H9 (cell line): Measurements from ENCODE around the gene GRB7. TPM values are rescaled to one million over a fixed set of nuclear protein-coding genes. Genes with fewer than 3 reads are reported as not detected.

Experiments
- DNase-seq: peaks from one replicate; pipeline ENCODE4 v3.0.0-alpha.2; 2017
- H2AFZ ChIP-seq: one replicate; pipeline ENCODE4 v1.6.1; 2013; ENCODE audit warnings: mild to moderate bottlenecking, low read length, control low read depth, moderate library complexity
- H2AK5ac ChIP-seq: 2 replicates; pipeline ENCODE4 v1.6.1; 2013; ENCODE audit warnings: low read length, control low read depth, mixed read lengths; ENCODE audit not compliant: insufficient read length
- H2BK120ac ChIP-seq: one replicate; pipeline ENCODE4 v1.6.1; 2013; ENCODE audit warnings: low read depth, mild to moderate bottlenecking, low read length, control low read depth, inconsistent platforms; ENCODE audit not compliant: poor library complexity, severe bottlenecking
- H2BK12ac ChIP-seq: 2 replicates; pipeline ENCODE4 v1.6.1; 2013; ENCODE audit warnings: low read length, control low read depth, mixed read lengths, low read depth; ENCODE audit not compliant: insufficient read length
- H2BK15ac ChIP-seq: 2 replicates; pipeline ENCODE4 v1.6.1; 2013; ENCODE audit warnings: low read depth, low read length, control low read depth
- H2BK20ac ChIP-seq: one replicate; pipeline ENCODE4 v1.6.1; 2013; ENCODE audit warnings: low read depth, mild to moderate bottlenecking, low read length, control low read depth, inconsistent platforms; ENCODE audit not compliant: poor library complexity, severe bottlenecking
- H2BK5ac ChIP-seq: 2 replicates; pipeline ENCODE4 v1.6.1; 2013; ENCODE audit warnings: low read length, control low read depth, mixed read lengths; ENCODE audit not compliant: insufficient read length
- H3K14ac ChIP-seq: 2 replicates; pipeline ENCODE4 v1.6.1; 2013; ENCODE audit warnings: low read length, control low read depth; ENCODE audit not compliant: insufficient read depth
- H3K18ac ChIP-seq: 2 replicates; pipeline ENCODE4 v1.6.1; 2013; ENCODE audit warnings: low read depth, mild to moderate bottlenecking, mixed read lengths, low read length, control low read depth; ENCODE audit not compliant: insufficient read length
- H3K23ac ChIP-seq: 2 replicates; pipeline ENCODE4 v1.6.1; 2013; ENCODE audit warnings: low read length, control low read depth, mixed read lengths, low read depth; ENCODE audit not compliant: insufficient read length
- H3K23me2 ChIP-seq: 2 replicates; pipeline ENCODE4 v1.6.1; 2013; ENCODE audit warnings: low read depth, mild to moderate bottlenecking, mixed read lengths, low read length, control low read depth; ENCODE audit not compliant: insufficient read length, poor library complexity, severe bottlenecking
- H3K27ac ChIP-seq: 2 replicates; pipeline ENCODE4 v1.5.1; 2013; ENCODE audit warnings: low read length, control low read depth, mixed read lengths, low read depth; ENCODE audit not compliant: insufficient read length
- H3K27me3 ChIP-seq: 2 replicates; pipeline ENCODE4 v1.6.1; 2013; ENCODE audit warnings: low read length, control low read depth, inconsistent platforms; ENCODE audit not compliant: insufficient read depth
- H3K4ac ChIP-seq: 2 replicates; pipeline ENCODE4 v1.6.1; 2013; ENCODE audit warnings: low read depth, mild to moderate bottlenecking, control low read depth, inconsistent platforms, low read length, moderate library complexity
- H3K4me1 ChIP-seq: 2 replicates; pipeline ENCODE4 v1.6.1; 2013; ENCODE audit warnings: low read length, control low read depth, inconsistent platforms; ENCODE audit not compliant: insufficient read depth
- H3K4me2 ChIP-seq: 2 replicates; pipeline ENCODE4 v1.6.1; 2013; ENCODE audit warnings: low read length, control low read depth, mixed read lengths; ENCODE audit not compliant: insufficient read length, insufficient read depth
- H3K56ac ChIP-seq: 2 replicates; pipeline ENCODE4 v1.6.1; 2013; ENCODE audit warnings: low read depth, mild to moderate bottlenecking, mixed read lengths, low read length, control low read depth; ENCODE audit not compliant: insufficient read length
- H3K79me1 ChIP-seq: 2 replicates; pipeline ENCODE4 v1.6.1; 2013; ENCODE audit warnings: low read depth, mild to moderate bottlenecking, moderate library complexity, low read length, control low read depth, inconsistent platforms; ENCODE audit not compliant: insufficient read depth, poor library complexity, severe bottlenecking
- H3K79me2 ChIP-seq: 2 replicates; pipeline ENCODE4 v1.6.1; 2013; ENCODE audit warnings: low read length, control low read depth, inconsistent platforms; ENCODE audit not compliant: insufficient read depth
- H3K9ac ChIP-seq: 2 replicates; pipeline ENCODE4 v1.6.1; 2013; ENCODE audit warnings: low read length, control low read depth, mixed read lengths; ENCODE audit not compliant: insufficient read length; ENCODE audit errors: extremely low read depth
- H3K9me3 ChIP-seq: one replicate; pipeline ENCODE4 v1.6.1; 2013; ENCODE audit warnings: low read depth, low read length, inconsistent platforms; ENCODE audit not compliant: control insufficient read depth
- H3T11ph ChIP-seq: one replicate; pipeline ENCODE4 v1.6.1; 2013; ENCODE audit warnings: mild to moderate bottlenecking, low read length, control low read depth, inconsistent platforms
- H4K20me1 ChIP-seq: one replicate; pipeline ENCODE4 v1.6.1; 2013; ENCODE audit not compliant: control insufficient read depth, insufficient read length, insufficient read depth
- H4K5ac ChIP-seq: 2 replicates; pipeline ENCODE4 v1.6.1; 2013; ENCODE audit warnings: low read depth, mild to moderate bottlenecking, mixed read lengths, low read length, control low read depth; ENCODE audit not compliant: insufficient read length
- H4K8ac ChIP-seq: replicated peaks from 2 replicates; pipeline ENCODE4 v1.6.1; 2013; ENCODE audit warnings: low read length, control low read depth, mixed read lengths, low read depth; ENCODE audit not compliant: insufficient read length
- H4K91ac ChIP-seq: 2 replicates; pipeline ENCODE4 v1.6.1; 2013; ENCODE audit warnings: low read depth, mild to moderate bottlenecking, moderate library complexity, mixed read lengths, low read length, control low read depth; ENCODE audit not compliant: insufficient read length
- H3K27ac Mint-ChIP-seq, 3 experiments: 2 replicates in 2 of 3; 3 replicates in 1 of 3; pipeline ENCODE4 v1.8.0; 2020 to 2021; ENCODE audit warnings: mixed read lengths in 3 of 3, mild to moderate bottlenecking in 1 of 3, moderate library complexity in 1 of 3
- H3K27me3 Mint-ChIP-seq: 2 replicates; pipeline ENCODE4 v1.8.0; 2021; ENCODE audit warnings: low read depth, mild to moderate bottlenecking, moderate library complexity, mixed read lengths
- H3K36me3 Mint-ChIP-seq, 3 experiments: 2 replicates in 2 of 3; 3 replicates in 1 of 3; pipeline ENCODE4 v1.8.0; 2020 to 2021; ENCODE audit warnings: low read depth in 3 of 3, mixed read lengths in 3 of 3; ENCODE audit not compliant: insufficient read depth in 1 of 3
- H3K4me1 Mint-ChIP-seq, 2 experiments: 2 replicates each; pipeline ENCODE4 v1.8.0; 2020; ENCODE audit warnings: mixed read lengths in 2 of 2
- H3K4me3 Mint-ChIP-seq, 2 experiments: 2 replicates in 1 of 2; 3 replicates in 1 of 2; pipeline ENCODE4 v1.8.0; 2020 to 2021; ENCODE audit warnings: mild to moderate bottlenecking in 2 of 2, mixed read lengths in 2 of 2, moderate library complexity in 1 of 2
- H3K9me3 Mint-ChIP-seq, 2 experiments: 2 replicates in 1 of 2; 3 replicates in 1 of 2; pipeline ENCODE4 v1.8.0; 2020; ENCODE audit warnings: mild to moderate bottlenecking in 2 of 2, mixed read lengths in 2 of 2, moderate library complexity in 1 of 2
- WGBS: extraction: QIAGEN DNeasy Blood & Tissue Kit; methylation state at CpG from one replicate; pipeline ENCODE4 v1.1.7; 2013; ENCODE audit warnings: missing lambda C conversion rate, low lambda C conversion rate, mixed read lengths; ENCODE audit not compliant: insufficient read length; ENCODE audit errors: extremely low coverage; 5-methylcytosine and 5-hydroxymethylcytosine counted together
- total RNA-seq: library from RNA; stranded (reverse); gene quantifications from 2 replicates; pipeline ENCODE4 v1.2.1, GENCODE V29; 2021
- TF ChIP-seq, protein P1 (sequence below): fragments of 200-600 bp; sonication (generic); conservative IDR thresholded peaks from 3 replicates; pipeline ENCODE4 v1.8.0; 2021; ENCODE audit warnings: antibody characterized with exemption, mild to moderate bottlenecking

The GRB7 gene
- total RNA-seq, 1 experiment from 2014 or later, result 55.0 TPM

DNA sequence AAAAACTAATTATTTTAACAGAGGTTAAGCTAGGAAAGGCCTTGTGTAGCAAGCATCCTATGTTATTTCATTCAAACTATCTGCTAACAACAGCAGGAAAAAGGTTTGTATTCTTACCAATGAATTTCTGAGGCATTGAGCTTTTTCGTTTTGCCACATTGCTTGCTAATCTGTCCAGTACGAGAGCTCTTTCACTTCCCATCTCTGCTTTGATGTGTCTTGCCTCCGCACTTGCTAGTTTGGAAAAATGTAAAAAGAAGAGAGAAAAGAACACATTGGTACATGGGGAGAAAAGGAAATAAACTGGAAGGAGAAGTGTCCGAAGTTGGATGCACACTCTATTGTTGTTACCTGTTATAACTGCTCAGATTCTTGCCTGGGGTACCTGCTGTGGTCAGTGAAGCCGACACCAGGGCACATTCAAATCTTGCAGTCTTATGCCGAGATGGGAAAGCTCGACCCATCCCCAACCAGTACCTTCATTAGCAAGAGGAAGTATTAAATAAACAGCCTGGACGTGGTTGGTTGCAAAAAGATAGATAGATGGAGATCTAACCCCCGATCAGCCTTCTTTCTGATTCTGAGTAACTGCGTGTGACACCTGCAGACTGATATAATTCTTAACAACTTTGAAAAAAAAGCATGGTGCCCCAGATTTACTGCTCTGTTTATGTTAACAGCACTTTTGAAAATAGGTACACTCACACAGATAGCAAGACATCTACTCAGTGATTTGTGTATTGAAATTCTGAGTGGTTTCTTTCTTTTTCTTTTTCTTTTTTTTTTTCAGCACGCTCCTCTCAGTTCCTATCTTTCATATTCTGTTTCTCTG lies 40.0 kb downstream of the GRB7 start:
- H3K4me3 Mint-ChIP-seq, result no peak overlapping the region
- H3K27me3 ChIP-seq, result no peaks in the 10 kb centered on the region
- H3K79me1 ChIP-seq, result no peaks in the 10 kb centered on the region
- H3K4me1 ChIP-seq, result no peaks in the 10 kb centered on the region
- H3K23ac ChIP-seq, result no peak overlapping the region
- no peaks in the 10 kb centered on the region for H3K9me3 Mint-ChIP-seq
- no peak overlapping the region for H3K14ac ChIP-seq
- H3K27me3 Mint-ChIP-seq, result peaks cover 6% of the 10 kb centered on the region; the same call in 1 of the 2 replicates
- no peak overlapping the region for H3K4me2 ChIP-seq
- no peak overlapping the region for H3K27ac Mint-ChIP-seq
- no peaks in the 10 kb centered on the region for H3K36me3 Mint-ChIP-seq
- no peak overlapping the region for H2AK5ac ChIP-seq
- H2BK5ac ChIP-seq, result no peak overlapping the region
- H3T11ph ChIP-seq, result no peak overlapping the region
- no CpG with 5 or more reads among the region's 11 CpGs for WGBS
- no peaks in the 10 kb centered on the region for H3K23me2 ChIP-seq
- H2BK15ac ChIP-seq, result no peak overlapping the region
- no peaks in the 10 kb centered on the region for H3K79me2 ChIP-seq
- no peak overlapping the region for H3K56ac ChIP-seq
- TF ChIP-seq, protein P1, sequence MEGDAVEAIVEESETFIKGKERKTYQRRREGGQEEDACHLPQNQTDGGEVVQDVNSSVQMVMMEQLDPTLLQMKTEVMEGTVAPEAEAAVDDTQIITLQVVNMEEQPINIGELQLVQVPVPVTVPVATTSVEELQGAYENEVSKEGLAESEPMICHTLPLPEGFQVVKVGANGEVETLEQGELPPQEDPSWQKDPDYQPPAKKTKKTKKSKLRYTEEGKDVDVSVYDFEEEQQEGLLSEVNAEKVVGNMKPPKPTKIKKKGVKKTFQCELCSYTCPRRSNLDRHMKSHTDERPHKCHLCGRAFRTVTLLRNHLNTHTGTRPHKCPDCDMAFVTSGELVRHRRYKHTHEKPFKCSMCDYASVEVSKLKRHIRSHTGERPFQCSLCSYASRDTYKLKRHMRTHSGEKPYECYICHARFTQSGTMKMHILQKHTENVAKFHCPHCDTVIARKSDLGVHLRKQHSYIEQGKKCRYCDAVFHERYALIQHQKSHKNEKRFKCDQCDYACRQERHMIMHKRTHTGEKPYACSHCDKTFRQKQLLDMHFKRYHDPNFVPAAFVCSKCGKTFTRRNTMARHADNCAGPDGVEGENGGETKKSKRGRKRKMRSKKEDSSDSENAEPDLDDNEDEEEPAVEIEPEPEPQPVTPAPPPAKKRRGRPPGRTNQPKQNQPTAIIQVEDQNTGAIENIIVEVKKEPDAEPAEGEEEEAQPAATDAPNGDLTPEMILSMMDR, result no peak
- H2BK20ac ChIP-seq, result no peak overlapping the region
- H3K9ac ChIP-seq, result no peak overlapping the region
- H4K91ac ChIP-seq, result no peak overlapping the region
- H2BK120ac ChIP-seq, result no peak overlapping the region
- no peak overlapping the region for H2AFZ ChIP-seq
- no peak overlapping the region for H4K5ac ChIP-seq
- H4K20me1 ChIP-seq, result no peaks in the 10 kb centered on the region
- no peaks in the 10 kb centered on the region for H3K9me3 ChIP-seq
- no peak overlapping the region for H3K27ac ChIP-seq
- H2BK12ac ChIP-seq, result no peak overlapping the region
- H3K4me1 Mint-ChIP-seq, result peaks cover 0 to 7% of the 10 kb centered on the region in 2 experiments; a peak in 2 of 4 replicates
- H3K18ac ChIP-seq, result no peak overlapping the region
- H4K8ac ChIP-seq, result no peak overlapping the region
- no peak overlapping the region for H3K4ac ChIP-seq
- DNase-seq, result no peak
